GM18526 (cell line): ENCODE data around the gene IRF5.

Source experiments
- POLR2A ChIP-seq: IDR thresholded peaks from 3 replicates; pipeline ENCODE4 v1.6.1; 2011; ENCODE audit not compliant: insufficient read length; ENCODE audit errors: extremely low read depth

Gene IRF5

DNA sequence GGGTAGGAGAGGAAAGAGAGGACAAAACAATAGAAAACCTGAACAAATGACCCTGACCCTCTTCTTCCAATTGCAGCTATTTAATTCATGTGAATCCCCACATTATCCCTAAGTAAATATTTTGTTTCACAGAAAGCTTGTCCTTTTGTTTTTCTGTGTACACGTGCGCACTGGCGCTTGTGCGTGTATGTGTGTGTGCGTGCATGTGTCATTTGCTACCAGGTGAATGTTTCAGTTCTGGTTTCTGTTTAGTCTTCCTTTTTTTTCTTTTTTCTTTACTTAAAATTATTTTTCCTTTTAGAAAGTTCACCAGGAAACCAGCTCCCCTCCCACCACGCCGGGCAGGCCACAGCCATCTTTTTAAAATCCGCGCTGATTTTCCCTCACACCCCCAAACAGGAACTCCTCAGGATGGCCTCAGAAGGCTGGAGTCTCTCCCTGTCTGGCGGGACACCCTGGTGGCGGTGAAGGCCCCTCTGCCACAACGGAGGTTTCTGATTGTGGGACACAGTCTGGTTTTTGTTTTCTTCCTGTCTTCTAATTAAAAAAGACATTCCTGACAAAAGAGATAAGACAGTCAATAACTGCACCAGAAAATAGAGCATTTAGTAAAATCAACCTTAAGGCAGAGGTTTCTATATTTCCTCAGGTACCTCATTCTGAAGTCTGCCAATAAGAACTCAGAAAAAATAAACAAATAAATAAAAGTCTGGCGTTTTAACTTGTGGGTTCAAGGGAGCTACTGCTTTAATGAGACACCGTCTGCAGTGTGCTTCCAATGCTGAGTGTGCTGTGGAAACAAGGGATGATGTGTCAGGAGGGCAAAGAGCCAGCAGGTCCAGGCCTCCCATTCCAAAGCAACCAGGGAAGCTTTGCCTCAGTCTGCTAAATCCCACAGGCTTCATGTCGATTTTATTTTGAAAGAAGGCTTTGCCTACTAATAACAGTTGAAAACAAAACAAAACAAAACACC, 17.4 kb downstream of the IRF5 start:
- TF ChIP-seq POLR2A, result no peak

DNA sequence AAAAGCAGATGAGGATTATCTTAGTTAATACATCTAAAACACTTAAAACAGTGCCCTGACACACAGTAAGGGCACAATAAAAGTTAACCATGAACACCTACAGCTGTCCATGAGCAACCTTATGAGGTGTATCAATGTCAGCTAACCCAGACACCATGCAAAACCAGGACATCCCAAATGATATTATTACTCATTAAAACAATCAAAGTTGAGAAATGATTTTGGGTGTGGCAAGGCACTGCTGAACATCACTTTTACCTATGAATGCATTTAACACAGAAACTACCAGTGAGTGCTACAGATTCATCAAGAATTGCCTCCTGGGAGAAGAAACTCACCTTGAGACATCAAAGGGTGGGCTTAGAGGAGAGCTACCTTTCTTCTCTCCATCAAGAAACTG, 18.3 kb downstream of the IRF5 start:
- TF ChIP-seq POLR2A, result no peak

DNA sequence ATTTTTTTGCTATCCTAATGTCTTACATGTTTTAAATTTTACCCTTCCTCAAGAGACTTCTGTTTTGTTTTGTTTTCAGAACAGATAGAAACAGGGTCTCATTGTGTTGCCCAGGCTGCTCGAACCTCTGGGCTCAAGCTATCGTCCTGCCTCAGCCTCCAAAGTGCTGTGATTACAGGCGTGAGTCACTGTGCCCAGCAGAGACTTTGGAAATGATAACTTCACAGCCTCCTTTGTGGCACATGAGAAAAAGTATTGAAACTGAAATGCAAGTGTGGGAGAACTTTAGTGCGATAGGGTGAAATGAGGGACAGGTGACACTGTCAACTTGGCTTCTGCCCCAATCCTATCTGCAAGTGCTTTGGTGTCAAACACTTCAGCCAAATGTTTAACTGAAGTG, 21.6 kb downstream of the IRF5 start:
- no peak for TF ChIP-seq POLR2A

DNA sequence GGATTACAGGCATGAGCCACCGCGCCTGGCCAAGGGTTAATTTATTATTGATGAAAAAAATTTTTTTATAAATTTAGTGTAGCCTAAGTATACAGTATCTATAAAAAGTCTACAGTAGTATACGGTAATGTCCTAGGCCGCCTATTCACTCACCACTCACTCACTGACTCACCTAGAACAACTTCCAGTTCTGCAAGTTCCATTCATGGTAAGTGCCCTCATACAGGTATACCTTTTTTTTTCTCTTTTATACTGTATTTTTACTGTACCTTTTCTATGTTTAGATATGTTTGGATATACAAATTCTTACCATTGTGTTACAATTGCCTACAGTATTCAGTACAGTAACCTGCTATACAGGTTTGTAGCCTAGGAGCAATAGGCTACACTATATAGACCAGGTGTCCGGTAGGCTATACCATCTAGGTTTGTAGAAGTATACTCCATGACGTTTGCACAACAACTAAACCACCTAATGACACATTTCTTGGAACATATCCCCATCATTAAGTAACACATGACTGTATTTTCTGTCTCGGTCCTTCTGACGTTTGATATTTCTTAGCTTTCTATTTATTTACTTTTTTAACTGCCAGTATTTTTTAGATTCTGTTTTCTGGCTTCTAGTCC, 23.4 kb downstream of the IRF5 start:
- TF ChIP-seq POLR2A, result no peak

DNA sequence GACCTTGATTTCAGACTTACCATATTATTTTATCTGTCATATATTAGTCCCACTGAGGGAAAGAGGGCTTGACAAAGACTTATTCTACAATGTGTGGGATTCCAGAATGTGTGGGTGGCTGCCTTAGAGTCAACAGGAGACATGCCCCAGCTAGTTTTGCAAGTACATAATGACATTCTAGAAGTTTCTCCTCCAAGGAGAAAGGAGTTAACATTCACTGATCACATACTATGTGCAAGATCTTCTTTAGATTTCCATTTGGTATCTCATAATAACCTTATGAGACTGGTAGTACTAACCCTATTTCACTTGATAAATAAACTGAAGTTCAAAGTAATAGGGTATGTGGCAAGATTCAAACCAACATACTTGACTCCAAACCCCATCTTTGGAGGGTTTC, 25.2 kb downstream of the IRF5 start:
- no peak for TF ChIP-seq POLR2A

DNA sequence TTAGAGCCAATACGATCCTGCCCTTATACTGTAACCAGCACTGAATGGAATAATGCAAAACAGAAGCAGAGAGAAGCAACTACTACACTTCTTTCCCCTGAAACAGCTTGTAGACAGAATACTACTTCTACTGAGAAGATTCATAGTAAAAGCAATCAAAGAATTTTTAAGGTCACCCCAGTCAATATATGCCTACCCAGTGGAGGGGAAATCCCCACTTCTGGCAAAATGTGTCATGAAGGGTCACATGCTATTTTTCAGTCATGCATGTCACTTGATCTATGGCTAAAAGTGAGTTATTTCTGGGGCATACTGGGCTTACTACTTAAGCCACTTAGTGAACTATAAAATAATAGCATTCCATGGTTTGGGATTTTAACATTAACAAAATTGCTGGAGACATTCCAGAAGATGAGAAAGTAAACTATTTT, 25.6 kb downstream of the IRF5 start:
- TF ChIP-seq POLR2A, result no peak

DNA sequence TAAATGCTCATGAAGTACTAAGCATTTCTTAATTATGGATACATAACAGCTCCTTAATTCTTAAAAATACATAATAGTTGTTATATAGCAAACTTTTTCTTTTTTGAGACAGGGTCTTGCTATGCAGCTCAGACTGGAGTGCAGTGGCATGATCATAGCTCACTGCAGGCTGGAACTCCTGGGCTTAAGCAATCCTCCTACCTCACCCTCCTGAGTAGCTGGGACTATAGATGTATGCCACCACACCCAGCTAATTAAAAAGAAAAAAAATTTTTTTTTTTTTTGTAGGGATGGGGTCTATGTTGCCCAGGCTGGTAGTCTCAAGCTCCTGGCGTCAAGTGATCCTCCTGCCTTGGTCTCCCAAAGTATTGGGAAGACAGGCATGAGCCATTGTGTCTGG, 30.9 kb downstream of the IRF5 start:
- no peak for TF ChIP-seq POLR2A

DNA sequence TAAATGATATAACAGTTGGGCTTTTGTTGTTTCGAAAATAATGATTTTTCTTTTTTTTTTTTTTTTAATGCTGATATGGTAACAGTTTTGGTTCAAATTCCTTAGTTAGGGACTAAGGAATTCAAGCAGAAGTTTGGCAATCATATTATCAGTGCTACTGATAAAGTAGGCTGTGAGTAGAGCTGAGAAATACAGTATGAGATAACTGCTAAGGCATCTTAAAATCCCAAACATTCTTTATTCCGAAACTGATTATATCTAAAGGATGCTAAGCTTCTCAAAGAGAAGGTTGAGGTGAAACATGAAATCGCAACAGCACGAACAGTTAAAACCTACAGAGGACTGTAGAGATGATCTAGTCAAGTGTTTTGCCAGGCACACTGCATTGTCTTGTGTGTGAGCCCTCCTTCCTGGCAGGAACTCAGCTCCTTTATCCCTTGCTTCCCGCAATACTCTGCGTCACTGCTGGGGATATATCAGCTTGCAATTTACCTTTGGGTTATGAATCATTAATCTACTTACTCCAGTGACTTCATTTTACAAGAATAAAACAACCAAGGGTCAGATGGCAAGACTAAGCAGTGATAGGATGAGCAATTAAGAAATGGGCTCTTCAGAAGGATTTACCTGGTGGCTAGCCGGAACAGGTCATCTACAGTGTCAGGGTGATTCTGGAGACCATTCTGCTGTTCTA, 36.7 kb downstream of the IRF5 start:
- TF ChIP-seq POLR2A, result no peak

DNA sequence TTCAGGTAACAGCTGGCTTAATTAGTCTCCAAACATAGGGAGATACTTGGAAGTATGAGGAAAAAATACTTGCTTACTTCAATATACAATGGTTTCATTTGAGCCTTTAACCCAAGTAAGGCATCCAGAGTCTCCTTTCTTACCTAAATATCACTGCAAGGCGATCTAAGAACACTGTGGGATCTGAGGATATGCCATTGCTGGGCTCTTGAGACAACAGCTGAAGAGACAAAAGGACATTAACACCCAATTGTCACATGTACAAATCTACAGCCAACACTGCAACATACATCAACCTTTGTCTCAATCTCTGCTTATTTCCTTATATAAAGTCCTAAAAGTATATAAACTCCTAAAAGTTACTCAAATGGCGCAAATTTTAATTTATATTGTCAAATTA, 44.4 kb downstream of the IRF5 start:
- no peak for TF ChIP-seq POLR2A

DNA sequence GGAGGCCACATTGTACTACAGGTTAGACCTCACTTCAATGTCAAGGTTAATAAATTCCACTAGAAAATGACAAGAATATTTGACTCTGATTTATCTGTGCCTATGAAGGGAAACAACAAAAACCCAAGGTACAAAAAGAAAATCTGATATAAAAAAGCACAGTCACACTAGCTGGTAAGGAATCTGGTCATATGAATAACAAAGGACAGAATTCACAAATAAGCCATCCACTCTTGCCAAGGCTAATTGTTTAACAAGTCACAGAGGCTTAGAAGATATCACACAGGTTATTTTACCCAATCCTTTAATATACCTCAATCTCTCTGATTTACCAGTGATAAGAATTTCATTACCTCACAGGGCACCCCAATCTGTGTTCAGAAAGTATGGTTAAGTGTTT, 47.9 kb downstream of the IRF5 start:
- no peak for TF ChIP-seq POLR2A

DNA sequence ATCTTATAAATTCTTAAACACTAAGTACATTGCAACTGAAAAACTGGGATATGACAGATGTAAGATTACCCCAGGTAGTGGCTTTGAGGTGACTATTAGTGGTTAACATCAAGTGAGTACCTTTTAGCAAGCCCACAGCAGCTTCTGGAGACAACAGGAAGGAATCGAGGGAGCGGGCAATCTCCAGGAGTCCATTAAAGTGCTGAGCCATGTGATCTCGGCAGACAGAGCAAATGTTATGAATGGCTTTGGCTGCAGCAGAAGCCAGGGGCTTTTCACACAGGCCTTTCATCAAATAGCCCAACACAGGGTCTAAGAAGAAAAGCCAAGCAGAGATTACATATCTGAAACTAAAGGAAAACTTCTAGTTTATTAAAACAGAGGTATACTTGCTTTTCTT, 48.9 kb downstream of the IRF5 start:
- no peak for TF ChIP-seq POLR2A

DNA sequence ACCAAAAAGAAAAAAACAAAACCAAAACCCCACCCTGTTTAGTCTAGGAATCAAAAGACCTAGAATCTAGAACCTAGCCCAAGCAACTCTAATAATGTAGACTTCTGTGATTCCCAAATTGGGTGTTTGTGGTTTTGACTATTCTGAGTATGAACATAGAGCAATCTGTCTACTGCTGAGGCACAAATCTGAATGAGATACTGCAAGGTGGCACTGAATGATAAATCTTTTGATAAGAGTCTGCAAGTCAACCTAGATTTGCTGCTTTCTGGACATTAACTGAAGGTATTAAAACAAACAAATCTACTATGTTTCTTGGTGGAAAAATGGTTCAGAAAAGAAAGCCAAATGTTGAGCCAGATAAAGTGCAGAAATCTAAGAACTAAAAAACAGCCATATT, 50.6 kb downstream of the IRF5 start:
- TF ChIP-seq POLR2A, result no peak

DNA sequence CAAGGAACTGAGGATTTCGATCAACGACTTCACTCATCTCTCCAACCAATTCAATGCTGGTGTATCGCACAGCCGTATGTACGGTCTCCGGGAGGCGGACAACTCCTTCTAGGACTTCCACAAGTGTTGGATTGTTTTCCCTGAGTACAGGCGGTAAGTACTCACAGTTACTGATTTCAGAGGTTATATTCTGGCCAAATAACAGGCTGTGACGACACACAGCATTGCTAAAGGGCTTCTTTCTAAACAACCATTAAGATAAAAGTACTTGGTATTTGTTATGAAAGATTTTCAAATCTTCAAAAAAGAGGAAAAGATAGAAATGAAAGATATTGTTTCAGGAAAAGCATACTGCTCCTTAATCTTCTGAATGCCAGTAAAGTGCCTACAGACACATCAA, 52.2 kb downstream of the IRF5 start:
- no peak for TF ChIP-seq POLR2A

DNA sequence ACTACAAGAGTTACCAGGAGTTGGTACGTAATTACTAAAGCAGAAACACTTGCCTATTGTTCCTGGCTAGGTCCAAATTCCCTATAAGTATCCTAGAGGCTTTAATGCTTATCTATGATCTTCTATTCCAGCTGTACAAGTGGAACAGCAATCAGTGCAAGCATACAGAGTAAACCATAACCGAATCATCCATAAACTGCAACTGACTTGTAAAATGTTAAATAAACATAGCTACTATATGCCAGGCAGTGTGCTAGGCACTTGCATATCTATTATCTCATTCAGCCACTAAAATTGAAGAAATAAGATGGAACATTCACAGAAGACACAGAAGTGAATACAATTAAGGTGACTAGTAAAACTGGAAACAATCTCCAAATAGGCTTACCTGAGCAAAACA, 55.7 kb downstream of the IRF5 start:
- no peak for TF ChIP-seq POLR2A

DNA sequence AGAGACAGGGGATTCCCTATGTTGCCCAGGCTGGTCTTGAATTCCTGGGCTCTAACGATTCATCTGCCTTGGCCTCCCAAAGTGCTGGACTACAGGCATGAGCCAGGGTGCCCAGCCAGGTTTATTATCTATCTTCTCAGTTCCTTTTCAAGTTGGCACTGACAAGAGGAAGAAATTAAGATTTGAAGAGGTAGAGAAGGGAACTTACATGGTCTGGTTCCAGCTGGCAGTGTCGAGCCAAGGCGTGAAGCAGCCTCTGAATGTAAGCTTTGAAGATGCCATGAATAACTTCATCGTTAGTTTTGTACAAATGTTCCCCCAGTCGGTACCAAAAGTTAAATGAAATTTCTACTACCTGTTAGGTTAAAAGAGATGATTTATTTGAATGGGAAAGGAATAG, 59.5 kb downstream of the IRF5 start:
- TF ChIP-seq POLR2A, result no peak
